ENCODE results near the gene SLC37A1.

SLC37A1 gene

DNA sequence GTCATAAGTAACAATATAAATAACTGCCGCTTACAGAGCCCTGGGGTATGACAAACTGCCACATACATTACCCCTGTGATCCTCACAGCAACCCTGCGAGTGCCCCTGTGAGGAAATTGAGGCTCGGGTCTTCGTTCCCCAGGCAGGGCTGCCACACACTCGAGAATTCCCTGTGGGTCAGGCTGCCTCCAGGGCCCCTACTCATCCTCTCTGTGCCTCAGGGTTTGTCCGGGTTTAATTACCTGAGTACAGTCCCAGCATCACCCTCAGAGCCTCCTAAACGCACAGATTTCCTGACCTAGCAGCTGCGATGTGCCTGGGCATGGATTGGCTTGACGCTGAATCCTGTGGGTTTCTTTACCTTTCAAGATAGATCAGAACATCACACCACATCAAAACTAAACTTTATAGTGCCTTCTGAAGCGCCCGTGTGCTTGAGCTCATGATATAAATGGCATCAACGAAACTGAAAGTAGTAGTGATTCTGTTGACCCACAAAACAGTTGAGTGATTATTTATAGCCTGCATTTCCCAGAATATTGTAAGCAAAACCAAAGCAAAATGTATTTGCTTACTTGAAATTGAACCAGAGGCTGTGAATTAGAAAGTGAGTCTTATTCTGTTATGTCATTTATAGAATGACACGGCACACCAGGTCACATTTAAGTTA is 14.0 kb downstream of the SLC37A1 start:
- no peak for DNase-seq (ENCODE audit: low read depth in 2 of 2)

DNA sequence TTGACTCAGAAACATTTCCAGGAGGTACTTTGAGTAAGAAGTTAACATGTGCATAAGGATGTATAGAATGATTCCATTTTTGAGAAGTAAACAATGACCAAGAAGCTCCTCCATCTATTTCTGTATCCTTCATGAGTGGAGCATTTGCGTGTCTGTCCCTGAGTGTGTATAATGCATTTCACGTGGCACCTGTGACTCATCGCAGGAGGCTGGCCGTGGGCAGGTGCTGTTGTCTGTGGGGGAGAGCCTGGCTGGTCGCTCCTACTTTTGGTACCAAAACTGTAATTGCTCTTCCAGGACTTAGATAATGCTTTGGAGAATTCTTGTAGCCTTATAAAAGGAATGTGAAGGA is 16.5 kb downstream of the SLC37A1 start:
- no peak for DNase-seq (ENCODE audit: low read depth in 2 of 2)

GRCh38 chr21:42531771-42532170 is 18.1 kb downstream of the SLC37A1 start:
- DNase-seq (ENCODE audit: low read depth in 2 of 2): no peak

- DNase-seq (ENCODE audit: low read depth in 2 of 2): no peak
Measured at GRCh38 chr21:42532466-42533181, 19.0 kb downstream of the SLC37A1 start.

GRCh38 chr21:42533306-42533962 is 19.8 kb downstream of the SLC37A1 start:
- DNase-seq (ENCODE audit: low read depth in 2 of 2): no peak

DNA sequence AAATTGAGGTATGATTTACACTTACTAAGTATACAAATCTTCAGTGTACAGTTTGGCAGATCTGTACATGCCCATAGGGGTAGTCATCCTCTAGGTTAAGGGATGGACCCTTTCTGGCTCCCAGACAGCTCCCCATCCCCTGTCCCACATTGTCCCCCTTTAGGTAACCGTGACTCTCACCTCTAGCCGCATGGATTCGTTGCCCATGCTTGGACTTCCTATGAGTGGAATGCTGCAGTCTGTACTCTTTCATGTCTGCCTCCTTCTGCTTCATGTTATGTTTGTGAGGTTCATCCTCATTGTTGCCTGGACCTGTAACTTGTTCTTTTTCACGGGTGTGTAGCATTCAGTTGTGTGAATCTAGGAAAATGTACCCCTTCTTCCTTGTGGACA is 20.3 kb downstream of the SLC37A1 start:
- DNase-seq (ENCODE audit: low read depth in 2 of 2): no peak

GRCh38 chr21:42534421-42535378 is 21.0 kb downstream of the SLC37A1 start:
- no peak for DNase-seq (ENCODE audit: low read depth in 2 of 2)

DNA sequence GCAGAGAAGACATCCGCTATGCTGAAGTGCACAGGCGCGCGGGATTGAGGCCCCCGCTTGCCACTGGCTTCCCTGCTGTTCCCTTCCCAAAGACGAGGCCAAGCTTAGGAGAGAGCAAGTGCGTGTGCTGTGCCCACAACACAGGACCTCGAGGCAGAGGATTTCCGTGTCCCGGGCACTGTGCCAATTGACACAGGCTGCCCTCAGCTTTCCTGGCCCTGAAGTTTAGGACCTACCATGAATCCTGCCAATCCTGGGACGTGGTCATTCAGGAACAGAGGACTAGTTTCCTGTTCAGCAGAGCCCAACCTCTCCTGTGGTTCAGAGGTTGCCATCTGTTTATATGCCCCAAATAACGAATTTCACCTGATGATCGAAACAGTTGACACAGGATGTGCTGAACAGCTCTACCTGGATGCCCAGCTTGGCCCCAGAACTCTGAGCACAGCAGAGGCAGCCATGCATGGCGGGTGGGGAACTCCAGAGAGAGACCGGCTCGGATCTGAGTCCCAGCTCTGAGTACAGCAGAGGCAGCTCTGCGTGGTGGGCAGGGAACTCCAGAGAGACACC is 22.0 kb downstream of the SLC37A1 start:
- no peak for DNase-seq (ENCODE audit: low read depth in 2 of 2)

DNA sequence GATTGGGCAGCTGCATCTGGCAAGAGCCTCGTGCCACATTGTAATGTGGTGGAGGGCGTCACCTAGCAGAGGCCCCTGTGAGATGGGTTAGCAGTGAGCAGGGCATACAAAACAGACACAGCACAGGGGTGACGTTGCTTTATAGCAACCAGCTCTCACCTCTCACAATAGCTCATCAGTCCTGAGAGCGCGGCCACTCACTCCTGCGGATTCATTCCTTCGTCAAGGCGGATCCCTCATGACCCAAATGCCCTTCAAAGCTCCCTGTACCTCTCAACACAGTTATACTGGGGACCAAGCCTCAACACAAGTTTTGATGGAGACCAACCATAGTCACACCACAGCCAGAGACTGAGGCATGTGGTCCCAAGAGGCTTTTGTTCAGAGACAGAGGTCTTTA is 22.9 kb downstream of the SLC37A1 start:
- DNase-seq (ENCODE audit: low read depth in 2 of 2): no peak

DNA sequence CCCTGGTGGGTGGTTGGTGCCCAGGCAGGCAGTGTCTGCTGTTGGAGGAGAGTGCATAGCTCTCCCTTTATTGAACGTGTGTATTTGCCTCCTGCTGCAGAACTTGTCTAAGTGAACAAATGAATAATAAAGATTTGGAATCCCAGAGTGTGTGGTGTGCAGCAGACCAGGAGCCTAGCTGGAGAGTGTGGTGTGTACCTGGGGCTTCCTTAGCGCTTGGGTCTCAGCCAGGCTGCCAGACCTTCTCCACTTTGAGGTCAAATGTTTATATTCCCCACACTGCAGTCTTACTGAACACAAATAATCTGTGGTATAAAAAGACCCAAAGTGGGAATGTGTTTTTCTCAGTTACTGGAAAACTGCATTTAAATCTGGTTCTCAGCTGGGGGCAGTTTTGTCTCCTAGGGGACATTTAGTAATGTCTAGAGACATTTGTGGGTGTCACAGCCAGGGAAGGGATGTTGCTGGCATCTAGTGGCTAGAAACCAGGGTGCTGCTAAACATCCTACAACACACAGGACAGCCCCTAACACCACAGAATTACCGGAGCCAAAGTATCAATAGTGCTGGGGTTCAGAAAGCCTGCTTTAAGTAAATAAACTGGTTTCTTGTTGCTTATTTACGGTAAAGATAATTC is 23.6 kb downstream of the SLC37A1 start:
- no peak for DNase-seq (ENCODE audit: low read depth in 2 of 2)

DNA sequence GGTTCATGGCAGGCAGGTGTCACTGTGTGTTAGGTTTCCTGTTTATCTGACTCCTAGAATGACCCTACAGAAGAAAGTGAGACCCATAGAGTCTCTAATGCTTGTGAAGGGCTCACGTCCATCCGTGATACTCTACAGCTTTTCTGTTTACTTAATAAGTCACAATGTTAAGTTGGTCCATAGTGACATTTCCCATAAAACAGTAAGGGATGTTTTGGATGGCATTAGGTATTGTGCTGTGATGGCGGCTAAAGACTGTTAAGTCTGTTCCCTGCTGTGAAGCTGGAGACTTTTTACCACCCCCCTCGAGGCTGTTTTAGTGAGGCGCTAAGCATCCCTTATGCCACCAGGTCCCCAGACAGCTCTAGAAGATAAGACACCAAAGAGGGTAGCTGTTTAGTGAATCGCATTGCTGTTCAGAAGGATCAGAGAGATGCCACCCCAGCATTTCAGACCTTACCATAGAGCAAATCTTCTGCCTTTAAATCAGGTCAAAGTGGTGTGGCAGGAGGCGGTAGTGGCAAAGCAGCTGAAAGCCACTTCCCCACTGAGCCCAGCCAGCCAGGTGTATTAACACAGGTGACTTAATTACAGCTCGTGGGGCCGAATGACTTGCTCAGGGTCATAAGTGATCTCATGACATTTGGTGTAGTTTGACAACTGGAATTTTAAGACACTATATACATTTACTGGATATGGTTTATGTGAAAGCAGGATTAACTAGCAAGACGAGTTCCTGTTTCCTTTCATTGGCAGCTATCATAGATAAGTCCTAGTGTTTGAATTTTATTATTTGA is 25.0 kb downstream of the SLC37A1 start:
- no peak for DNase-seq (ENCODE audit: low read depth in 2 of 2)

- no peak for DNase-seq (ENCODE audit: low read depth in 2 of 2)
Measured at GRCh38 chr21:42539342-42539741, 25.7 kb downstream of the SLC37A1 start.

GRCh38 chr21:42539931-42540343 is 26.3 kb downstream of the SLC37A1 start:
- DNase-seq (ENCODE audit: low read depth in 2 of 2): no peak

DNA sequence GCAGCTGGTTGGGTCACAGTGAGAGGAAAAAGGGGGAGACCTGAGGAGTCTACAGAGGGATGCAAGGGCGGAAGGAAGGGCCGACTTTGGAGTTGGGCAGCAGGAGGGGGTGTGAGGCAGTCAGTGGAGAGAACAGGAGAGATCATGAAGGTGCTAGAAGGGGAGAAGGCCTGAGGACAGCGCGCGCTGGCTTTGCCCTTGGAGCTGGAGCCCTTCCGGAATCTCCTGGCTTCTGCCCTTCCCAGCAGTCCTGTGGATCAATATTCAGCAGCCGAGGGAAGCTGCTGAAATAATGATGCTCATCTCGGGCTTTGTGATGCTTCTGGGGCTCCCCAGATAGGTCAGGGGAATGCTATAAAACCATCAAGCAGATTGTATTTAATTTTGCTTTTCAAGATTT is 26.7 kb downstream of the SLC37A1 start:
- DNase-seq (ENCODE audit: low read depth in 2 of 2): no peak

GRCh38 chr21:42541174-42541573 is 27.5 kb downstream of the SLC37A1 start:
- DNase-seq (ENCODE audit: low read depth in 2 of 2): no peak

- DNase-seq (ENCODE audit: low read depth in 2 of 2): no peak
Measured at GRCh38 chr21:42541618-42542017, 28.0 kb downstream of the SLC37A1 start.

- no peak for DNase-seq (ENCODE audit: low read depth in 2 of 2)
Measured at GRCh38 chr21:42542196-42542595, 28.5 kb downstream of the SLC37A1 start.

GRCh38 chr21:42542596-42542995 is 28.9 kb downstream of the SLC37A1 start:
- no peak for DNase-seq (ENCODE audit: low read depth in 2 of 2)

DNA sequence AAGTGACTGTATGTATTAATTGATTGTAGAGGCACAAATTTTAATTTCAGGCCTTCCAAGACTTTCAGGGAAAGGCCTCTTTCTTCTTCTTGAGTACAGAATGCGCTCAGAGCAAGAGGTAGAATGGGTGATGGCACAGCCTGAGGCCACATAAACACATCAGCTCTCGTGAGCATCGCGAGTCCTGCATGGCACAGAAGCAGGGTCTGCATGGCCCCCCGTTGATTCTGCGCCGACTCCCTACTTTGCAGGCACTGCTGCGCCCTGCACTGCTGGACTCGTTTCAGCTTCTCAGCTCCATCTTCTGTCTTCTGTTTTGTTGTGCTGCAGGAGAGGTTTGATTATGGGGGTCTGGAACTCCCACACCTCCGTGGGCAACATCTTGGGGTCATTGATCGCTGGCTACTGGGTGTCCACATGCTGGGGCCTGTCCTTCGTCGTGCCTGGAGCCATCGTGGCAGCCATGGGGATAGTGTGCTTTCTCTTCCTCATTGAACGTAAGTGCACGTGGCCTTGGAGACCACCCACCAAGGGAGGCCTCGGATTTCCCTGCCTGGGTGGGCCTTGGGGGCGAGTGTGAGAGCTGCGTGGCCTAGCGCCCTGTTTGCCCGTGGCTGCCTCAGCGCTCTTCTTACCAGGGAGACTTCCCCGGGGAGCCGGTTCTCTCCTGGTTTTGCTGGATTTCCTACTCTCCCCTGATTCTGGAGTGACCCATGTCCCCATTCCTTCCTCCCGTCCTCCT is 29.6 kb downstream of the SLC37A1 start:
- no peak for DNase-seq (ENCODE audit: low read depth in 2 of 2)

GRCh38 chr21:42544544-42544943 is 30.9 kb downstream of the SLC37A1 start:
- DNase-seq (ENCODE audit: low read depth in 2 of 2): no peak
